HepG2 (cell line): ENCODE data around the gene ARHGAP21.

Experiments used
- RBM22 ChIP-seq: fragments of 200-400 bp; formaldehyde crosslinking; optimal IDR thresholded peaks from 2 replicates; pipeline ENCODE3; 2017; ENCODE audit warnings: mild to moderate bottlenecking, low read length, moderate library complexity
- SAP130 ChIP-seq: IDR thresholded peaks from 2 replicates; pipeline ENCODE4 v1.6.1; 2016; ENCODE audit warnings: low read depth
- TF ChIP-seq, protein P1 (sequence below), 2 experiments: IDR thresholded peaks; 2 replicates each; pipeline ENCODE4 v1.6.1; 2011 to 2012; ENCODE audit warnings: low read length in 2 of 2, borderline replicate concordance in 1 of 2, low read depth in 1 of 2, mild to moderate bottlenecking in 1 of 2, moderate library complexity in 1 of 2

DNA sequence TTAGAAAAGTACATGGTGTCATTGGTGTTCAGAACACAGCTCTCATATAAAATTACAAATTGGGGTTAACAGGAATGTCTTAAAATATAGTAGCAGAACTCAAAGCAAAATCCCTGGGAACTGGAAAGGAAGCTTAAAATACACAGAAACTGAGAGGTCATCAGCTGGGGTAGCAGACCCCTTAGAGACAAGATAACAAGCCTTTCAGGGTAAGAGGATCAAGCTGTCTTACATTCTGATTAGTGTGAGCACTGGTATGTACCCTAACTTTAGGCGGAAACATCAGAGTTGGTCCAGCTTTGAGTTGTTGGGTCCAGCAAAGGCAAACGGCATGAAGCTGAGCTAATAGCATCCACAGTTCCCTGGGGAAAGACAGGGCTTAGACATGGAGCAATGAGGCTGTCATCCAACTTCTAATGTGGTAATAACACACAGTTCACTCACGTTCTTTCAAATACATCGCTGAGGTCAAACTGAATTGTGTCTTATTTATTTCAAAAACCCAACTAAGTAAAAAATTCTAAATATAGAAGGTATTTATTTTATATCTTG lies 32.6 kb downstream of the ARHGAP21 start:
- TF ChIP-seq RBM22 (no peak), SAP130 (CRISPR knock-in tag) (no peak)
- TF ChIP-seq, protein P1, sequence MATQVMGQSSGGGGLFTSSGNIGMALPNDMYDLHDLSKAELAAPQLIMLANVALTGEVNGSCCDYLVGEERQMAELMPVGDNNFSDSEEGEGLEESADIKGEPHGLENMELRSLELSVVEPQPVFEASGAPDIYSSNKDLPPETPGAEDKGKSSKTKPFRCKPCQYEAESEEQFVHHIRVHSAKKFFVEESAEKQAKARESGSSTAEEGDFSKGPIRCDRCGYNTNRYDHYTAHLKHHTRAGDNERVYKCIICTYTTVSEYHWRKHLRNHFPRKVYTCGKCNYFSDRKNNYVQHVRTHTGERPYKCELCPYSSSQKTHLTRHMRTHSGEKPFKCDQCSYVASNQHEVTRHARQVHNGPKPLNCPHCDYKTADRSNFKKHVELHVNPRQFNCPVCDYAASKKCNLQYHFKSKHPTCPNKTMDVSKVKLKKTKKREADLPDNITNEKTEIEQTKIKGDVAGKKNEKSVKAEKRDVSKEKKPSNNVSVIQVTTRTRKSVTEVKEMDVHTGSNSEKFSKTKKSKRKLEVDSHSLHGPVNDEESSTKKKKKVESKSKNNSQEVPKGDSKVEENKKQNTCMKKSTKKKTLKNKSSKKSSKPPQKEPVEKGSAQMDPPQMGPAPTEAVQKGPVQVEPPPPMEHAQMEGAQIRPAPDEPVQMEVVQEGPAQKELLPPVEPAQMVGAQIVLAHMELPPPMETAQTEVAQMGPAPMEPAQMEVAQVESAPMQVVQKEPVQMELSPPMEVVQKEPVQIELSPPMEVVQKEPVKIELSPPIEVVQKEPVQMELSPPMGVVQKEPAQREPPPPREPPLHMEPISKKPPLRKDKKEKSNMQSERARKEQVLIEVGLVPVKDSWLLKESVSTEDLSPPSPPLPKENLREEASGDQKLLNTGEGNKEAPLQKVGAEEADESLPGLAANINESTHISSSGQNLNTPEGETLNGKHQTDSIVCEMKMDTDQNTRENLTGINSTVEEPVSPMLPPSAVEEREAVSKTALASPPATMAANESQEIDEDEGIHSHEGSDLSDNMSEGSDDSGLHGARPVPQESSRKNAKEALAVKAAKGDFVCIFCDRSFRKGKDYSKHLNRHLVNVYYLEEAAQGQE (IDR thresholded peaks at IDR 0.05; ENCODE audit: borderline replicate concordance in 1 of 2, low read depth in 1 of 2, low read length in 2 of 2), result no peak
